ENCODE results near the gene LPAR4. TPM values are rescaled to one million over a fixed set of nuclear protein-coding genes. Genes with fewer than 3 reads are reported as not detected.
"Not testable (repeated sequence)": the region's sequence is repeated elsewhere in the genome, so short reads cannot be mapped to it uniquely, and the experiment has no call there.

The LPAR4 gene
- total RNA-seq, 1 donor = 0.36 TPM

DNA sequence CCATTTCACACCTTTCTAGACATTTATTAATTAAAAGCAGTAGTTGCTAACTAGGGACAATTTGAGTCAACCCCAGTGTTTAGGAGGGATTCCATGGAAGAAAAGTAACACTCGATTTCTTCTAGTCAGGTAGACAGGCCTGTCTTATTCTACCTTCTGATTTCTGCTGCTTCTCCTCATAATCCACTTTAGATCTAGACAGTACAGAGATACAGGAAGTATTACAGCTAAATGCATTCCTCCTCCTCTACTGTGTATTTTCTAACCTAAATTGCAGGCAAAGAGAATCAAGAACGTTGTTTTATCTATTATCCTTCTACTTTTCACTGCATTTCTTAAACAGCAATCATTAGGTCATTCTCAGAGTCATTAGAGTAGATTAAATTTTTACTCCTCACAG, 52.6 kb downstream of the LPAR4 start:
- Histone ChIP-seq H3K4me3 (ENCODE audit: insufficient read depth, low read length) (no peak overlapping the region), H3K4me1 (ENCODE audit: insufficient read depth, low read length) (no peaks in the 10 kb centered on the region), H3K79me2 (ENCODE audit: insufficient read depth, low read length) (no peaks in the 10 kb centered on the region), H3K36me3 (ENCODE audit: insufficient read depth, low read length) (no peaks in the 10 kb centered on the region), H4K20me1 (ENCODE audit: insufficient read depth, low read length) (no peaks in the 10 kb centered on the region), H3K27ac (ENCODE audit: low read depth, low read length) (no peak overlapping the region), H2AFZ (ENCODE audit: low read length) (no peak overlapping the region), H3K4me2 (ENCODE audit: insufficient read depth, low read length) (no peak overlapping the region), H3K27me3 (ENCODE audit: insufficient read depth, low read length) (no peaks in the 10 kb centered on the region), H3K9me3 (ENCODE audit: low read depth, low read length) (no peaks in the 10 kb centered on the region)
- DNase-seq (ENCODE audit: insufficient read length, low spot score, missing footprints) = no peak
- no peak for TF ChIP-seq CTCF (IDR thresholded peaks at IDR 0.05; ENCODE audit: extremely low read depth, low read depth, low read length)

DNA sequence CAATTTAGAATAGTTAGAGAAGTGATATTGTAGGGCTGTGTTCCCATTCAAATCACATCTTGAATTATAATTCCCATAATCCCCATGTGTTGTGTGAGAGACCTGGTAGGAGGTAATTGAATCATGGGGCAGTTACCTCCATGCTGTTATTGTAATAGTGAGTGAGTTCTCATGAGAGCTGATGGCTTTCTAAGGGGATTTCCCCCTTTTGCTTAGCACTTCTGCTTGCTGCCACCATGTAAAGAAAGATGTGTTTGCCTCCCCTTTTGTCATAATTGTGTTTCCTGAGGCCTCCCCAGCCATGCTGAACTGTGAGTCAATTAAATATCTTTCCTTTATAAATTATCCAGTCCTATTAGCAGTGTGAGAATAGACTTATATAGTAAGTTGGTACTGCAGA, 53.2 kb downstream of the LPAR4 start:
- Histone ChIP-seq H3K36me3 (ENCODE audit: insufficient read depth, low read length) (no peaks in the 10 kb centered on the region), H2AFZ (ENCODE audit: low read length) (no peak overlapping the region), H3K27me3 (ENCODE audit: insufficient read depth, low read length) (no peaks in the 10 kb centered on the region), H3K4me1 (ENCODE audit: insufficient read depth, low read length) (no peaks in the 10 kb centered on the region), H3K4me3 (ENCODE audit: insufficient read depth, low read length) (no peak overlapping the region), H3K4me2 (ENCODE audit: insufficient read depth, low read length) (no peak overlapping the region), H3K79me2 (ENCODE audit: insufficient read depth, low read length) (no peaks in the 10 kb centered on the region), H3K9me3 (ENCODE audit: low read depth, low read length) (no peaks in the 10 kb centered on the region), H3K27ac (ENCODE audit: low read depth, low read length) (no peak overlapping the region), H4K20me1 (ENCODE audit: insufficient read depth, low read length) (no peaks in the 10 kb centered on the region)
- DNase-seq (ENCODE audit: insufficient read length, low spot score, missing footprints) = no peak
- TF ChIP-seq CTCF (IDR thresholded peaks at IDR 0.05; ENCODE audit: extremely low read depth, low read depth, low read length) = no peak

- Histone ChIP-seq H3K27ac (ENCODE audit: low read depth, low read length) (no peak overlapping the region), H3K4me1 (ENCODE audit: insufficient read depth, low read length) (no peaks in the 10 kb centered on the region), H2AFZ (ENCODE audit: low read length) (no peak overlapping the region), H3K9me3 (ENCODE audit: low read depth, low read length) (no peaks in the 10 kb centered on the region), H3K4me2 (ENCODE audit: insufficient read depth, low read length) (no peak overlapping the region), H3K36me3 (ENCODE audit: insufficient read depth, low read length) (no peaks in the 10 kb centered on the region), H3K79me2 (ENCODE audit: insufficient read depth, low read length) (no peaks in the 10 kb centered on the region), H4K20me1 (ENCODE audit: insufficient read depth, low read length) (no peaks in the 10 kb centered on the region), H3K4me3 (ENCODE audit: insufficient read depth, low read length) (no peak overlapping the region), H3K27me3 (ENCODE audit: insufficient read depth, low read length) (no peaks in the 10 kb centered on the region)
- no peak for DNase-seq (ENCODE audit: insufficient read length, low spot score, missing footprints)
- TF ChIP-seq CTCF (IDR thresholded peaks at IDR 0.05; ENCODE audit: extremely low read depth, low read depth, low read length) = no peak
These were observed 54.0 kb downstream of the LPAR4 start for GRCh38 chrX:78801522-78801921.

- not testable (repeated sequence) for H3K4me1 ChIP-seq (ENCODE audit: insufficient read depth, low read length); H3K27me3 ChIP-seq (ENCODE audit: insufficient read depth, low read length); H3K36me3 ChIP-seq (ENCODE audit: insufficient read depth, low read length); H3K4me2 ChIP-seq (ENCODE audit: insufficient read depth, low read length); H3K27ac ChIP-seq (ENCODE audit: low read depth, low read length); H2AFZ ChIP-seq (ENCODE audit: low read length); H4K20me1 ChIP-seq (ENCODE audit: insufficient read depth, low read length); DNase-seq (ENCODE audit: insufficient read length, low spot score, missing footprints); H3K79me2 ChIP-seq (ENCODE audit: insufficient read depth, low read length); H3K4me3 ChIP-seq (ENCODE audit: insufficient read depth, low read length); H3K9me3 ChIP-seq (ENCODE audit: low read depth, low read length)
These were observed 55.0 kb downstream of the LPAR4 start for GRCh38 chrX:78802526-78802925.

Other genes starting within 250 kb of the LPAR4 start
- under 0.01 TPM in 1 of 2 replicates, not detected in the other for gene RTL3, start 88.4 kb upstream of the LPAR4 start, total RNA-seq
- not detected in 2 replicates for gene P2RY10, start 197.7 kb downstream of the LPAR4 start, total RNA-seq

Data from osteoblast (primary cell).